Epithelial cell of prostate (primary cell): ENCODE data around the gene ASXL1.
A peak's percentile ranks its signal among the peaks of the same experiment; 100 is the strongest.

Experiments
- DNase-seq: peaks from one replicate; pipeline ENCODE4 v3.0.0-alpha.2; 2011; ENCODE audit warnings: low read depth, low spot score
- H3K27ac ChIP-seq: fragments of 450-650 bp; 2 replicates; pipeline ENCODE4 v1.5.1; 2017; ENCODE audit warnings: mild to moderate bottlenecking

Gene ASXL1

DNA sequence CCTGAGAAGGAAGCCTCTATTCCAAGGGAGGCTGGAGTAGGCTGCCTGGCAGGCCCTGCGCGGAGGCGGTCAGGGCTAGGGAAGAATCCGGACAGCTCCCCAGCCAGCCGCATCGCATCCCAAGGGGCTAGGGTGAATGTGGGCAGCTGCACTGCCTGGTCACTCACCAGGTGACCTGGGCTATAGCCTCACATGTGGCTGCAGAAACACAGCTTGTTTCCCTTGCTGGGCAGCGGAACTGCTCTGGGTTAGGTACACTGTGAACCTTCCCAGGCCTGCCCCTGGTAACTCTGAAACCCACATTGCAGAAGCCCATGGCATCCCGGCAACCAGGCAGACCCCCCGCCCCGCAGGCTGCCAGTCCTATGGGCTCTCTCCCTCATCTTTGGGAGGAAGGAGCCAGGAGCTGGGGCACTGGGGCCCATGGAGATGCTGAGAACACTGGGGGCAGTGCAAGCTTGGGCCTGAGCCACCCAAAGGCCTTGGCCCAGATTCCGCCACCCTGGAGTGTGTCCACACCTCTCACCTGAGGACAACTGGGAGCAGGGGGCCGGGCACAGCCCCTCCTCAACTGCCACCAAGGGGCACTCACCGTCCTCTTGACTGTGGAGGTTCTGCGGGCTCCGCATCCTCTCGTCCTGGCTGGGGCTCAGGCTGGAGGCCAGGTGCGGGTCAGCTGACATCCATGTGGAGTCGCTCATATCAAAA, 116.0 kb downstream of the ASXL1 start:
- no peak overlapping the region for H3K27ac ChIP-seq
- no peak for DNase-seq

- no peak overlapping the region for H3K27ac ChIP-seq
- DNase-seq = no peak
Measured at GRCh38 chr20:32474717-32474966, 116.5 kb downstream of the ASXL1 start.

- no peak for DNase-seq
- peak overlapping the region; percentile 34 for H3K27ac ChIP-seq
Measured at GRCh38 chr20:32474967-32475811, 117.1 kb downstream of the ASXL1 start.

- no peak overlapping the region for H3K27ac ChIP-seq
- no peak for DNase-seq
Measured at GRCh38 chr20:32476684-32477593, 118.8 kb downstream of the ASXL1 start.

GRCh38 chr20:32477594-32478512, 119.7 kb downstream of the ASXL1 start:
- H3K27ac ChIP-seq = no peak overlapping the region
- DNase-seq = no peak

- H3K27ac ChIP-seq = no peak overlapping the region
- DNase-seq = no peak
Measured at GRCh38 chr20:32478576-32478975, 120.4 kb downstream of the ASXL1 start.

DNA sequence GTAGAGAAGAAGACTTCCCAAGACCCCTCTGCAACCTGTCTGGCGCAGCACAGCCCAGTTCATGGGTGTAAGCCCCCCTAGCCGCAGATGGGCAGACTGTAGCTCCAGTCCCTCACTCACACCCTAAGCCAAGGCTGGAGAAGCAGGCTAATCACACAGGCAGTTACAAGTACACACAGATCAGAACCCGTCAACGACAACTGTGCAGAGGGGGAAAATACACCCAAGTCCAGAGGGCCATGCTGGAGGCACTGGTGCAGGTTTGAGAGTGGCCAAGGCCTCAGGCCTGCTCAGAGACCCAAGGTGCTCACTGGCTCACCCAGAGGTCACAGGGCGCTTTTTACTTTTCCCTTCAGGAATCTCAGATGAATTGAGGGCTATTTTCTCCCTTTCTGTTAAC, 120.9 kb downstream of the ASXL1 start:
- DNase-seq = no peak
- no peak overlapping the region for H3K27ac ChIP-seq

DNA sequence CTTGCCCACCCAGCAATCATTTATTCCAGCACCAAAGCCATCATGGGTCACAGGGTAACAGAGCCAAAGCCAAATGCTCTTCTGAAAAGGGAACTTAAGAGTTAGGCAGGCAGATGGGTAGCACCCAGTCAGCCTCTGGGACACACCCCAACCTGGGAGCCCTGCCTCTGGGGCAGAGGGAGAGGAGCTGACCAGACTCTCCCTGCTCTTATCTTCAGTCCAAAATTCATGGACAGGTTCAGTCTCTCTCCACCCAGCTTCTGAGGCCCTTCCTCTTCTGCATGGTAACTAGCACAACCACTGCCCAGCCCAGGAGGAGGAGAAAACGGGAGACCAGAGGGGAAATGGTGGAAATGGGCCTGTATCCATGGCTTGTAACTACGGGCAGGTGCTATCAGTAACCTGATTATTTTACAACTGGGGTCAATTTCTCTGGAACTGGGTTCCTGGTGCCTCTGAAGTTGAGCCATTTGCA, 121.6 kb downstream of the ASXL1 start:
- no peak for DNase-seq
- no peak overlapping the region for H3K27ac ChIP-seq

GRCh38 chr20:32480371-32481241, 122.5 kb downstream of the ASXL1 start:
- DNase-seq = no peak
- H3K27ac ChIP-seq = no peak overlapping the region

- H3K27ac ChIP-seq = no peak overlapping the region
- no peak for DNase-seq
Measured at GRCh38 chr20:32481311-32482142, 123.4 kb downstream of the ASXL1 start.

GRCh38 chr20:32482143-32482441, 124.0 kb downstream of the ASXL1 start:
- DNase-seq = no peak
- no peak overlapping the region for H3K27ac ChIP-seq

- DNase-seq = no peak
Measured at GRCh38 chr20:32482442-32483261, 124.5 kb downstream of the ASXL1 start.

DNA sequence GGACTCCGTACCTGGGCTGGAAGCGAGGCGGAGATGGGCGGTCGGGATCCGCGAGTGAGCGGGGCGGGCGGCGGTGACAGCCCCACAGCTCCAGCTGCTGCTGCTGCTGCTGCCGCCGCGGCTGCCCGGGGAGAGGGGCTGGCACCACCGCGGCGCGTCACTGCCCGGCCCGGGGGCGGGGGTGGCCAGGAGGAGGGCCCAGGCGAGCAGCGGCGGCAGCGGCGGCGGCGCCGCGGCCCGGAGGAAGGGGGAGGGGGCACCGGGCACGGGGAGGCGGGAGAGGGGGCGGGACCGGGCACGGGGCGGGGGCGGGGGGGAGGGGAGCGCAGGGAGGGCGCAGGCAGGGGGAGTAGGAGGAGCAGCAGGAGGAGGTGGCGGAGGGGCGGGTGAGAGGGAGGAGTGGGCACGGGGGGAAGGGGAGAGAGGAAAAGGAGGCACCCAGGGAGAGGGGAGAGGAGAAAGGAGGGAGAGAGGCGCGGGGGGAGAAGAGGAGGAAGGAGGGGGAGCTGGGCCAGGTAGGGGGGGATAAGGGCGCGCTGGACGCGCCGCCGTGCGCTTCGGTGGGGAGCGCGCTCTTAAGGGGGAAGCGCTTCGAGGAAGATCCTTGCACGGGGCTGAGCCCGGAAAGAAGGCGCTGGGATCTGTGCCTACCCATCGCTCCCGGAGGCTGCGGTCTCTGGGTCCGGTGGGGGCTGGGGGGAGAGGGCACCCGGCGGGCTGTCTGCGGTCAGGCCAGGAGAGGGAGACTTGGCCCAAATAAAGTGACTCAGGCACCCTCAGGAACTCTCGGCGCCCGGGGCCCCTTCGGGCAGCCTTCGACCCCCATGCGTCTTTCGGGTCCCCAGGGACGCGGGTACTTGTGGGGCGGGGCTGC, 125.5 kb downstream of the ASXL1 start:
- peak overlapping the region; percentile 48 for H3K27ac ChIP-seq
- DNase-seq = no peak

More at GRCh38 chr20:32482442-32483261, 124.5 kb downstream of the ASXL1 start:
- peak overlapping the region; percentile 48 for H3K27ac ChIP-seq

GRCh38 chr20:32484225-32484957, 126.3 kb downstream of the ASXL1 start:
- no peak for DNase-seq
- peak overlapping the region; percentile 48 for H3K27ac ChIP-seq

GRCh38 chr20:32484958-32485769, 127.0 kb downstream of the ASXL1 start:
- DNase-seq = no peak
- peak overlapping the region; percentile 48 for H3K27ac ChIP-seq
